K562 (cell line): ENCODE measurements around the gene FTH1. TPM values are rescaled to one million over a fixed set of nuclear protein-coding genes. Genes with fewer than 3 reads are reported as not detected.

Experiments used
- BCOR ChIP-seq: fragments of 450-650 bp; IDR thresholded peaks from 2 replicates; pipeline ENCODE4 v1.6.1; 2016
- CEBPB ChIP-seq: fragments of 450-650 bp; IDR thresholded peaks from 2 replicates; pipeline ENCODE4 v1.6.1; 2016; ENCODE audit warnings: missing genetic modification characterization, missing compliant biosample characterization
- DDX20 ChIP-seq: fragments of 450-650 bp; IDR thresholded peaks from 2 replicates; pipeline ENCODE4 v1.6.1; 2016; ENCODE audit warnings: missing genetic modification characterization, low read depth, mild to moderate bottlenecking, missing compliant biosample characterization, moderate library complexity
- FOSL1 ChIP-seq: fragments of 200-800 bp; sonication (Bioruptor generic); conservative IDR thresholded peaks from 2 replicates; pipeline ENCODE4 v1.6.1; 2016; ENCODE audit warnings: missing genetic modification characterization, missing compliant biosample characterization
- GATA2 ChIP-seq: sonication (generic); formaldehyde crosslinking; IDR thresholded peaks from 2 replicates; pipeline ENCODE4 v1.4.0; 2020; ENCODE audit warnings: mild to moderate bottlenecking, missing genetic modification reagents
- HLTF ChIP-seq: fragments of 450-650 bp; IDR thresholded peaks from 2 replicates; pipeline ENCODE4 v1.6.1; 2016
- HMGN3 ChIP-seq: IDR thresholded peaks from 2 replicates; pipeline ENCODE4 v1.6.1; 2011; ENCODE audit warnings: borderline replicate concordance, low read depth, mild to moderate bottlenecking, mixed read lengths, low read length; ENCODE audit not compliant: insufficient read length; ENCODE audit errors: extremely low read depth
- IFI16 ChIP-seq: fragments of 250-450 bp; sonication (Bioruptor Pico); IDR thresholded peaks from 2 replicates; pipeline ENCODE4 v2.1.2; 2022; ENCODE audit warnings: mild to moderate bottlenecking, inconsistent platforms
- MAFG ChIP-seq: fragments of 450-650 bp; conservative IDR thresholded peaks from 2 replicates; pipeline ENCODE4 v1.6.1; 2016; ENCODE audit warnings: missing genetic modification characterization, missing compliant biosample characterization
- NR1H2 ChIP-seq: sonication (generic); formaldehyde crosslinking; IDR thresholded peaks from 2 replicates; pipeline ENCODE4 v1.4.0; 2020; ENCODE audit warnings: mild to moderate bottlenecking, missing genetic modification reagents
- NR3C1 ChIP-seq: sonication (generic); formaldehyde crosslinking; IDR thresholded peaks from 2 replicates; pipeline ENCODE4 v1.8.1; 2022; ENCODE audit warnings: missing genetic modification reagents
- OTX1 ChIP-seq: fragments of 450-650 bp; formaldehyde crosslinking; IDR thresholded peaks from 2 replicates; pipeline ENCODE4 v1.4.0; 2022; ENCODE audit warnings: mild to moderate bottlenecking
- POLR2AphosphoS5 ChIP-seq: IDR thresholded peaks from 2 replicates; pipeline ENCODE4 v1.6.1; 2011; ENCODE audit warnings: mild to moderate bottlenecking, low read depth, low read length, moderate library complexity; ENCODE audit not compliant: control insufficient read depth, insufficient read depth
- PREB ChIP-seq: sonication (generic); formaldehyde crosslinking; IDR thresholded peaks from 2 replicates; pipeline ENCODE4 v1.8.1; 2023; ENCODE audit warnings: mild to moderate bottlenecking, missing genetic modification reagents
- SLC30A9 ChIP-seq: fragments of 250-450 bp; sonication (Bioruptor Pico); IDR thresholded peaks from 2 replicates; pipeline ENCODE4 v1.8.0; 2022; ENCODE audit warnings: mild to moderate bottlenecking, moderate library complexity
- STAT5B ChIP-seq: fragments of 250-450 bp; sonication (Bioruptor Pico); IDR thresholded peaks from 2 replicates; pipeline ENCODE4 v1.8.0; 2021; ENCODE audit warnings: mild to moderate bottlenecking, inconsistent platforms
- XRCC5 ChIP-seq: fragments of 200-400 bp; formaldehyde crosslinking; IDR thresholded peaks from 2 replicates; pipeline ENCODE4 v1.6.1; 2017; ENCODE audit warnings: low read depth, mild to moderate bottlenecking, low read length
- ZEB2 ChIP-seq: fragments of 450-650 bp; IDR thresholded peaks from 2 replicates; pipeline ENCODE4 v1.6.1; 2016
- ZNF511 ChIP-seq: sonication (generic); formaldehyde crosslinking; IDR thresholded peaks from 2 replicates; pipeline ENCODE4 v1.8.0; 2022; ENCODE audit warnings: mild to moderate bottlenecking, missing genetic modification reagents
- ZNF57 ChIP-seq: fragments of 450-650 bp; formaldehyde crosslinking; IDR thresholded peaks from 2 replicates; pipeline ENCODE4 v1.4.0; 2020; ENCODE audit warnings: mild to moderate bottlenecking, moderate library complexity
- ZNF584 ChIP-seq: fragments of 200-800 bp; sonication (Bioruptor generic); IDR thresholded peaks from 2 replicates; pipeline ENCODE4 v1.6.1; 2016; ENCODE audit warnings: low read depth, mild to moderate bottlenecking, missing genetic modification characterization, missing compliant biosample characterization
- ZNF668 ChIP-seq: fragments of 250-450 bp; sonication (Bioruptor Pico); IDR thresholded peaks from 2 replicates; pipeline ENCODE4 v1.8.0; 2022; ENCODE audit warnings: mild to moderate bottlenecking, inconsistent platforms
- polyA plus RNA-seq, 8 experiments: library from polyadenylated mRNA; depleted of rRNA in 4 of 8; stranded (reverse) in 5 of 8; unstranded in 3 of 8; fragments of >200 nt; fragmentation: Nextera tagmentation in 2 of 8; fragmentation: Illumina TruSeq in 1 of 8; extraction: Ambion mirVana in 2 of 8; extraction: Trizol in 1 of 8; gene quantifications; 2 replicates each; pipeline versions ENCODE4 v1.2.1 to v1.2.3, GENCODE V29; 2011 to 2014; ENCODE audit warnings: inconsistent platforms in 1 of 8, missing spikeins in 1 of 8
- total RNA-seq, 7 experiments: library from RNA; depleted of rRNA in 6 of 7; stranded (reverse); fragments of >200 nt in 6 of 7; fragmentation: Illumina TruSeq in 2 of 7; extraction: Trizol in 2 of 7; gene quantifications; 2 replicates each; pipeline versions ENCODE4 v1.2.1 to v1.2.3, GENCODE V29; 2011 to 2021; ENCODE audit warnings: low replicate concordance in 1 of 7
- TF ChIP-seq, protein P1 (sequence below): sonication (generic); formaldehyde crosslinking; IDR thresholded peaks from 2 replicates; pipeline ENCODE4 v1.8.0; 2022; ENCODE audit warnings: mild to moderate bottlenecking, low read depth, missing genetic modification reagents
- TF ChIP-seq, protein P2 (sequence below), 2 experiments: fragments of 450-650 bp; conservative IDR thresholded peaks; 2 replicates each; pipeline ENCODE4 v1.6.1; 2017; ENCODE audit warnings: mild to moderate bottlenecking in 2 of 2, moderate library complexity in 2 of 2
- TF ChIP-seq, protein P3 (sequence below): fragments of 450-650 bp; formaldehyde crosslinking; conservative IDR thresholded peaks from 2 replicates; pipeline ENCODE4 v1.4.0; 2022; ENCODE audit warnings: mild to moderate bottlenecking, missing genetic modification characterization

The FTH1 gene
- total and polyA plus RNA-seq, 9 of the 15 experiments (the other 6 are each of a cell fraction or from before 2014, with no cell fraction given): 370 to 3,146 (median 802) TPM

DNA sequence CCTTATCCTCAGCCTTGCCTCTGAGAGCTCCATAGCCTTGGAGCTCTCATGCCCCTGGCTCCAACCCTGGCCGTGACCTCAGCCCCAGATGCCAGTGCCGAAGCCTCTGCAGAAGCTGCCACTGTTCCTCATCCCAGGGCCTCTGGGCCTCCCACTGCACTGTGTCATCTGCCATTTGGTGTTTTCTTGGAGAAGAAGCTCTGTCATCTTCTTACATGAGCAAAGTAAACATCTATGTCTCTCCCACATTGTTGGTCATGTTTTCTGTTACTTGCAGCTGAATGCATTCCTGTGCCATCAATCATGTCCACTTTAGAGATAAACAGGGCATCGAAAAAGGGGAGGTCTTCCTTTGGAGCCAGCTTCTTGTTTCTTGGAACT, 45.0 kb upstream of the FTH1 start (continued):
- TF ChIP-seq CEBPB (tag): no peak
- no peak for TF ChIP-seq HLTF
- TF ChIP-seq NR1H2: no peak
- no peak for TF ChIP-seq ZEB2
- no peak for TF ChIP-seq ZNF511 (CRISPR knock-in tag)
- TF ChIP-seq XRCC5: no peak
- TF ChIP-seq GATA2 (CRISPR knock-in tag): peak; percentile 42
- TF ChIP-seq POLR2AphosphoS5: no peak
- no peak for TF ChIP-seq NR3C1 (CRISPR knock-in tag)
- TF ChIP-seq FOSL1 (tag): peak; percentile 40; the same call in 1 of the 2 replicates
- no peak for TF ChIP-seq STAT5B (CRISPR knock-in tag)
- TF ChIP-seq OTX1: no peak
- TF ChIP-seq ZNF584 (CRISPR knock-in tag): no peak
- TF ChIP-seq, protein P1, sequence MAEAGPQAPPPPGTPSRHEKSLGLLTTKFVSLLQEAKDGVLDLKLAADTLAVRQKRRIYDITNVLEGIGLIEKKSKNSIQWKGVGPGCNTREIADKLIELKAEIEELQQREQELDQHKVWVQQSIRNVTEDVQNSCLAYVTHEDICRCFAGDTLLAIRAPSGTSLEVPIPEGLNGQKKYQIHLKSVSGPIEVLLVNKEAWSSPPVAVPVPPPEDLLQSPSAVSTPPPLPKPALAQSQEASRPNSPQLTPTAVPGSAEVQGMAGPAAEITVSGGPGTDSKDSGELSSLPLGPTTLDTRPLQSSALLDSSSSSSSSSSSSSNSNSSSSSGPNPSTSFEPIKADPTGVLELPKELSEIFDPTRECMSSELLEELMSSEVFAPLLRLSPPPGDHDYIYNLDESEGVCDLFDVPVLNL: no peak
- no peak for TF ChIP-seq SLC30A9 (CRISPR knock-in tag)
- TF ChIP-seq MAFG (tag): no peak
- TF ChIP-seq PREB: no peak
- no peak for TF ChIP-seq DDX20 (tag)
- TF ChIP-seq ZNF668 (CRISPR knock-in tag): no peak
- TF ChIP-seq, protein P2, sequence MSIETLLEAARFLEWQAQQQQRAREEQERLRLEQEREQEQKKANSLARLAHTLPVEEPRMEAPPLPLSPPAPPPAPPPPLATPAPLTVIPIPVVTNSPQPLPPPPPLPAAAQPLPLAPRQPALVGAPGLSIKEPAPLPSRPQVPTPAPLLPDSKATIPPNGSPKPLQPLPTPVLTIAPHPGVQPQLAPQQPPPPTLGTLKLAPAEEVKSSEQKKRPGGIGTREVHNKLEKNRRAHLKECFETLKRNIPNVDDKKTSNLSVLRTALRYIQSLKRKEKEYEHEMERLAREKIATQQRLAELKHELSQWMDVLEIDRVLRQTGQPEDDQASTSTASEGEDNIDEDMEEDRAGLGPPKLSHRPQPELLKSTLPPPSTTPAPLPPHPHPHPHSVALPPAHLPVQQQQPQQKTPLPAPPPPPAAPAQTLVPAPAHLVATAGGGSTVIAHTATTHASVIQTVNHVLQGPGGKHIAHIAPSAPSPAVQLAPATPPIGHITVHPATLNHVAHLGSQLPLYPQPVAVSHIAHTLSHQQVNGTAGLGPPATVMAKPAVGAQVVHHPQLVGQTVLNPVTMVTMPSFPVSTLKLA (conservative IDR thresholded peaks at IDR 0.05): peak in 1 of 2 experiments; percentile 33; a peak in 1 of 4 replicates
- TF ChIP-seq ZNF57 (CRISPR knock-in tag): no peak
- no peak for TF ChIP-seq BCOR
- TF ChIP-seq, protein P3, sequence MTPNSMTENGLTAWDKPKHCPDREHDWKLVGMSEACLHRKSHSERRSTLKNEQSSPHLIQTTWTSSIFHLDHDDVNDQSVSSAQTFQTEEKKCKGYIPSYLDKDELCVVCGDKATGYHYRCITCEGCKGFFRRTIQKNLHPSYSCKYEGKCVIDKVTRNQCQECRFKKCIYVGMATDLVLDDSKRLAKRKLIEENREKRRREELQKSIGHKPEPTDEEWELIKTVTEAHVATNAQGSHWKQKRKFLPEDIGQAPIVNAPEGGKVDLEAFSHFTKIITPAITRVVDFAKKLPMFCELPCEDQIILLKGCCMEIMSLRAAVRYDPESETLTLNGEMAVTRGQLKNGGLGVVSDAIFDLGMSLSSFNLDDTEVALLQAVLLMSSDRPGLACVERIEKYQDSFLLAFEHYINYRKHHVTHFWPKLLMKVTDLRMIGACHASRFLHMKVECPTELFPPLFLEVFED: no peak
- TF ChIP-seq HMGN3: no peak
- no peak for TF ChIP-seq IFI16 (CRISPR knock-in tag)
